K562 treated with DMSO at 1 percent for 12 hours (cell line): ENCODE results near the gene CCL25. TPM values are rescaled to one million over a fixed set of nuclear protein-coding genes. Genes with fewer than 3 reads are reported as not detected.

Experiments used
- total RNA-seq: library from RNA; unstranded; fragments of 300-600 nt; gene quantifications from 2 replicates; pipeline ENCODE4 v1.2.3, GENCODE V29; 2022; ENCODE audit not compliant: insufficient read depth

CCL25 gene, protein sequence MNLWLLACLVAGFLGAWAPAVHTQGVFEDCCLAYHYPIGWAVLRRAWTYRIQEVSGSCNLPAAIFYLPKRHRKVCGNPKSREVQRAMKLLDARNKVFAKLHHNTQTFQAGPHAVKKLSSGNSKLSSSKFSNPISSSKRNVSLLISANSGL
- total RNA-seq, result not detected in 2 replicates

DNA sequence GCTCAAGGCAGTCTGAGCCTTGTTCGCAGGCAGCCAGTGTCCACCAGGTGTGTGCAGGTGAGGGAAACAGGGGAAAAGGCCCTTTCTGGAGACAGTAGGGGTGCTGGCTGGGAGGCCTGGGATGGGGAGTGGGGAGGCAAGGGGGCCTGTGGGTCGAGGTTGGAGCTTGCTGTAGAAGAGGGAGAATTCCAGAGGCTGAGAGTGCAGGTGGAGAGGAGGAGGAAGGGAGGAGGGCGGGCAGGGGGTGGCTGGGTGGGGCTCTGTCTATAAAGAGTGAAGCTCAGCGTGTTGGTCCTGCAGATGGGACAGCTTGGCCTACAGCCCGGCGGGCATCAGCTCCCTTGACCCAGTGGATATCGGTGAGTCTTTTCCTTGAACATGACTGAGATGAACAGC is at the start of gene CCL25:
Gene CCL25, plus strand, starts transcription at position 297 of the 396 bp plus-strand sequence. CDS start 290 bp downstream, outside the sequence.

GRCh38 chr19:8005534-8006256 is 46.9 kb upstream of the CCL25 start, which contains the start of gene ELAVL1:
ELAVL1 (minus strand) TSS chr19:8005641; CDS start chr19:7991815, 13,826 bp downstream.

Other genes with a start within 250 kb of the CCL25 start
- gene EVI5L, start 222.5 kb upstream of the CCL25 start, total RNA-seq, result 8.4 and 10.6 TPM in 2 replicates
- gene PRR36, start 178.4 kb upstream of the CCL25 start, total RNA-seq, result not detected in 2 replicates
- gene LRRC8E, start 164.2 kb upstream of the CCL25 start, total RNA-seq, result 4.5 and 7.0 TPM in 2 replicates
- 18.1 and 30.2 TPM in 2 replicates for gene MAP2K7, start 148.9 kb upstream of the CCL25 start, total RNA-seq
- 1.00 and 1.7 TPM in 2 replicates for gene TGFBR3L, start 137.9 kb upstream of the CCL25 start, total RNA-seq
- gene SNAPC2, start 132.4 kb upstream of the CCL25 start, total RNA-seq, result 42.2 and 51.8 TPM in 2 replicates
- 2.2 and 5.5 TPM in 2 replicates for gene CTXN1, start 126.6 kb upstream of the CCL25 start, total RNA-seq
- gene TIMM44, start 109.1 kb upstream of the CCL25 start, total RNA-seq, result 141 and 160 TPM in 2 replicates
- gene ELAVL1, start 47.1 kb upstream of the CCL25 start, total RNA-seq, result 39.4 and 83.9 TPM in 2 replicates
- gene FBN3, start 96.8 kb downstream of the CCL25 start, total RNA-seq, result 0.07 and 0.10 TPM in 2 replicates
- 23.8 and 24.1 TPM in 2 replicates for gene CERS4, start 156.6 kb downstream of the CCL25 start, total RNA-seq